Measurements from ENCODE around the gene PDZRN4.

PDZRN4 gene

GRCh38 chr12:41274643-41275042, 86.5 kb downstream of the PDZRN4 start:
- TF ChIP-seq CEBPB (IDR thresholded peaks at IDR 0.05): no peak
- no peak for TF ChIP-seq YY1 (IDR thresholded peaks at IDR 0.05; ENCODE audit: low read depth)
- TF ChIP-seq USF1 (IDR thresholded peaks at IDR 0.05): no peak
- no peak for TF ChIP-seq EGR1 (IDR thresholded peaks at IDR 0.05)
- TF ChIP-seq NFIC (IDR thresholded peaks at IDR 0.05): no peak
- TF ChIP-seq CREB1 (IDR thresholded peaks at IDR 0.05; ENCODE audit: low read depth): no peak
- no peak for TF ChIP-seq TAF1 (IDR thresholded peaks at IDR 0.05; ENCODE audit: low read depth)
- TF ChIP-seq ZBTB7A (IDR thresholded peaks at IDR 0.05; ENCODE audit: low read depth): no peak

- peak; percentile 98 for TF ChIP-seq RAD21 (IDR thresholded peaks at IDR 0.05; ENCODE audit: low read depth)
- no peak for TF ChIP-seq USF1 (IDR thresholded peaks at IDR 0.05)
- peak; percentile 69 for TF ChIP-seq TEAD4 (IDR thresholded peaks at IDR 0.05)
- no peak for TF ChIP-seq TAF1 (IDR thresholded peaks at IDR 0.05; ENCODE audit: low read depth)
These were observed 89.2 kb downstream of the PDZRN4 start for GRCh38 chr12:41277100-41277945.

DNA sequence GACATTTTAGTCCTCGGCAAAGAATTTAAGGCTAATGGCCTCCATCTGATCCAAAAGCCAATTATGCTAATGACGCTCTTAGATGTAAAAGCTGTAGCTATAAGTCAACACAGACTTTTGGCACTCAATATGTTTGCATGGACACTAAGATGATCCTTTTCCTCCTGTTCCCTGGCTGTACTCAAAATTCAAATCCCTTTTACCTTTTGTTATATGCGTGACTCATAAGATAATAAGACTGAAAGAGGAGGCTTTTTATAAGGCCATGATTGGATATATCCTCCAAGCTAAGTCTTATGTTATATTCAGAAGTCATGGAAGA, 89.8 kb downstream of the PDZRN4 start:
- TF ChIP-seq, protein P1, sequence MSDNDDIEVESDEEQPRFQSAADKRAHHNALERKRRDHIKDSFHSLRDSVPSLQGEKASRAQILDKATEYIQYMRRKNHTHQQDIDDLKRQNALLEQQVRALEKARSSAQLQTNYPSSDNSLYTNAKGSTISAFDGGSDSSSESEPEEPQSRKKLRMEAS (IDR thresholded peaks at IDR 0.05): no peak
- no peak for TF ChIP-seq EGR1 (IDR thresholded peaks at IDR 0.05)
- no peak for TF ChIP-seq REST (IDR thresholded peaks at IDR 0.05; ENCODE audit: low read depth)
- TF ChIP-seq EP300 (IDR thresholded peaks at IDR 0.05; ENCODE audit: borderline replicate concordance): no peak
- TF ChIP-seq CREB1 (IDR thresholded peaks at IDR 0.05; ENCODE audit: low read depth): no peak
- no peak for TF ChIP-seq ZBTB7A (IDR thresholded peaks at IDR 0.05; ENCODE audit: low read depth)
- no peak for TF ChIP-seq YY1 (IDR thresholded peaks at IDR 0.05; ENCODE audit: low read depth)
- no peak for TF ChIP-seq USF1 (IDR thresholded peaks at IDR 0.05)

DNA sequence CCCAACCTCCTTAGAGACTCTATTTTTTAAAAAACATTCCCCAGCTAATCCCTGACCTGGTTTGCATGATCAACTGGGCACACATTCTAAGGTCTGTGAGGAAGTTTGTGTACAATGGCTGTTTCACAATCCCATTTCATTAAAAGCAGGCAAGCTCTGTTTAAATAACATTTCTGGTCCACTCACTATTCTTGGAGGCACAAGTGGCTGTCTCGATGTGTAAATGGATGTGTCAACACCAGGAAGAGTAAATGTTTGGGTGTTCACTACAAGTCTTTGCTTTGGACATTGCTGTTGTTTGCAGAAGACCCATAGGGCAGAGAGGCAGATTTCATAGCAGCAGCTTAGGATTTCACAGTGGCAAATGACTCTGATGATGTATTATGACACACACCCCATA, 98.3 kb downstream of the PDZRN4 start:
- TF ChIP-seq YY1 (IDR thresholded peaks at IDR 0.05; ENCODE audit: low read depth) (no peak), RAD21 (IDR thresholded peaks at IDR 0.05; ENCODE audit: low read depth) (no peak), EP300 (IDR thresholded peaks at IDR 0.05; ENCODE audit: borderline replicate concordance) (no peak), USF1 (IDR thresholded peaks at IDR 0.05) (no peak), FOXM1 (IDR thresholded peaks at IDR 0.05; ENCODE audit: borderline replicate concordance, low read depth) (no peak), TEAD4 (IDR thresholded peaks at IDR 0.05) (no peak), REST (IDR thresholded peaks at IDR 0.05; ENCODE audit: low read depth) (no peak), ZBTB7A (IDR thresholded peaks at IDR 0.05; ENCODE audit: low read depth) (no peak)
- TF ChIP-seq, protein P1 (IDR thresholded peaks at IDR 0.05): no peak

- TF ChIP-seq TAF1 (IDR thresholded peaks at IDR 0.05; ENCODE audit: low read depth): no peak
- TF ChIP-seq CEBPB (IDR thresholded peaks at IDR 0.05): no peak
- TF ChIP-seq EP300 (IDR thresholded peaks at IDR 0.05; ENCODE audit: borderline replicate concordance): no peak
- no peak for TF ChIP-seq NFIC (IDR thresholded peaks at IDR 0.05)
- TF ChIP-seq REST (IDR thresholded peaks at IDR 0.05; ENCODE audit: low read depth): no peak
- TF ChIP-seq ZBTB7A (IDR thresholded peaks at IDR 0.05; ENCODE audit: low read depth): no peak
- TF ChIP-seq USF1 (IDR thresholded peaks at IDR 0.05): no peak
- no peak for TF ChIP-seq TEAD4 (IDR thresholded peaks at IDR 0.05)
- no peak for TF ChIP-seq FOXM1 (IDR thresholded peaks at IDR 0.05; ENCODE audit: borderline replicate concordance, low read depth)
- no peak for TF ChIP-seq CREB1 (IDR thresholded peaks at IDR 0.05; ENCODE audit: low read depth)
- TF ChIP-seq EGR1 (IDR thresholded peaks at IDR 0.05): no peak
- TF ChIP-seq TCF12 (IDR thresholded peaks at IDR 0.05; ENCODE audit: low read depth): no peak
- TF ChIP-seq RAD21 (IDR thresholded peaks at IDR 0.05; ENCODE audit: low read depth): no peak
- TF ChIP-seq YY1 (IDR thresholded peaks at IDR 0.05; ENCODE audit: low read depth): no peak
- TF ChIP-seq, protein P1 (IDR thresholded peaks at IDR 0.05): no peak
These were observed 99.5 kb downstream of the PDZRN4 start for GRCh38 chr12:41287500-41288141.
